GM12873 (cell line): ENCODE results near the gene LY6G6F.

Source experiments
- CTCF ChIP-seq: IDR thresholded peaks from 2 replicates; pipeline ENCODE4 v1.5.1; 2012; ENCODE audit warnings: low read depth, mild to moderate bottlenecking, moderate library complexity, low read length, control low read depth; ENCODE audit not compliant: insufficient read depth; ENCODE audit errors: missing control alignments

The LY6G6F gene

GRCh38 chr6:31706599-31706998 is at the start of gene LY6G6F:
TSS of gene LY6G6F (plus strand) at chr6:31706866. CDS start at chr6:31706907, 41 bp downstream.
- TF ChIP-seq CTCF = no peak

- TF ChIP-seq CTCF = no peak
Measured at GRCh38 chr6:31657406-31658157, 49.1 kb upstream of the LY6G6F start.

GRCh38 chr6:31658158-31658688 is 48.4 kb upstream of the LY6G6F start:
- no peak for TF ChIP-seq CTCF

- TF ChIP-seq CTCF = no peak
Measured at GRCh38 chr6:31658983-31659648, 47.5 kb upstream of the LY6G6F start.

- no peak for TF ChIP-seq CTCF
Measured at GRCh38 chr6:31659649-31660380, 46.9 kb upstream of the LY6G6F start.

GRCh38 chr6:31660381-31661261 is 46.0 kb upstream of the LY6G6F start, which contains the start of gene C6orf47:
TSS of gene C6orf47 (minus strand) at chr6:31660778. CDS start at chr6:31659947, 831 bp downstream.
- TF ChIP-seq CTCF = no peak
